GM12878 (cell line): ENCODE measurements around the gene ATF6. TPM values are rescaled to one million over a fixed set of nuclear protein-coding genes. Genes with fewer than 3 reads are reported as not detected.

Experiments used
- ATAC-seq: fragments of 200-7000 bp; cut with Tn5 transposase; 3 replicates; pipeline ENCODE4 v1.9.1; 2020; ENCODE audit warnings: mild to moderate bottlenecking, moderate library complexity
- BruUV-seq: library from RNA; stranded (reverse); fragments of 400-500 nt; replicated peaks from 2 replicates; lab custom pipeline; 2021; lab: Mats Ljungman, UMichigan
- CTCF ChIA-PET: fragments of 300-600 bp; sonication (Branson Sonifier 250); formaldehyde crosslinking; extraction: SDS; loops from one replicate; lab custom pipeline; 2021; ENCODE audit warnings: inconsistent platforms; lab: Yijun Ruan, JAX
- POLR2A ChIA-PET: fragments of 350-600 bp; formaldehyde crosslinking; extraction: SDS; loops from one replicate; lab custom pipeline; 2021; ENCODE audit warnings: inconsistent platforms; lab: Charles Lee
- RAD21 ChIA-PET: fragments of 300-600 bp; sonication (Branson Sonifier 250); formaldehyde crosslinking; loops from one replicate; lab custom pipeline; 2023; ENCODE audit warnings: antibody characterized with exemption; ENCODE audit not compliant: unreplicated experiment; lab: Charles Lee
- SMC1A ChIA-PET: fragments of 300-600 bp; sonication (Branson Sonifier 250); formaldehyde crosslinking; loops from one replicate; lab custom pipeline; 2023; ENCODE audit not compliant: unreplicated experiment, uncharacterized antibody; lab: Charles Lee
- DNase-seq: peaks from one replicate; pipeline ENCODE4 v3.0.0-alpha.2; 2011; ENCODE audit warnings: low read depth, low spot score
- FAIRE-seq: peaks from 3 replicates; lab custom pipeline; 2011; peaks lifted over from hg19 to GRCh38; lab: Jason Lieb, UNC
- H2AFZ ChIP-seq: 2 replicates; pipeline ENCODE4 v1.6.0; 2011; ENCODE audit warnings: low read depth, low read length, control low read depth; ENCODE audit not compliant: control insufficient read depth
- H3K27ac ChIP-seq: 2 replicates; pipeline ENCODE4 v1.5.1; 2011; ENCODE audit warnings: control low read depth; ENCODE audit not compliant: control insufficient read depth, insufficient read depth
- H3K27me3 ChIP-seq, 2 experiments: replicated peaks in 1 of 2; 2 replicates each; pipeline versions ENCODE4 v1.6.0 to v1.6.1; 2011; ENCODE audit warnings: low read length in 1 of 2; ENCODE audit not compliant: control insufficient read depth in 2 of 2, insufficient read depth in 2 of 2
- H3K36me3 ChIP-seq, 2 experiments: 2 replicates each; pipeline ENCODE4 v1.5.1; 2011; ENCODE audit warnings: low read length in 1 of 2; ENCODE audit not compliant: control insufficient read depth in 2 of 2, insufficient read depth in 2 of 2
- H3K4me1 ChIP-seq: 2 replicates; pipeline ENCODE4 v1.6.1; 2011; ENCODE audit warnings: mild to moderate bottlenecking, low read length, moderate library complexity, mixed read lengths; ENCODE audit not compliant: control insufficient read depth, insufficient read depth
- H3K4me2 ChIP-seq: 2 replicates; pipeline ENCODE4 v1.6.0; 2011; ENCODE audit warnings: control low read depth; ENCODE audit not compliant: control insufficient read depth, insufficient read depth
- H3K4me3 ChIP-seq: fragments of 200-600 bp; sonication (generic); 2 replicates; pipeline ENCODE4 v1.5.1; 2016
- H3K79me2 ChIP-seq: 2 replicates; pipeline ENCODE4 v1.6.0; 2011; ENCODE audit warnings: low read length; ENCODE audit not compliant: control insufficient read depth, insufficient read depth
- H3K9ac ChIP-seq: 2 replicates; pipeline ENCODE4 v1.8.0; 2011; ENCODE audit warnings: low read length, control low read depth, mixed read lengths; ENCODE audit not compliant: control insufficient read depth, insufficient read depth
- H3K9me3 ChIP-seq: replicated peaks from 3 replicates; pipeline ENCODE4 v1.5.1; 2011; ENCODE audit warnings: mild to moderate bottlenecking, low read length; ENCODE audit not compliant: control insufficient read depth, insufficient read depth
- H4K20me1 ChIP-seq: 2 replicates; pipeline ENCODE4 v1.6.0; 2011; ENCODE audit not compliant: control insufficient read depth, insufficient read depth
- ASH2L ChIP-seq: fragments of 300-600, 200-600 bp; sonication (generic); IDR thresholded peaks from 2 replicates; pipeline ENCODE4 v1.6.1; 2017; ENCODE audit warnings: low read depth, mild to moderate bottlenecking, borderline replicate concordance
- BCL11A ChIP-seq: IDR thresholded peaks from 2 replicates; pipeline ENCODE4 v1.6.1; 2011; ENCODE audit warnings: low read depth, low read length
- BMI1 ChIP-seq: fragments of 450-650 bp; IDR thresholded peaks from 2 replicates; pipeline ENCODE4 v1.6.1; 2016; ENCODE audit warnings: mild to moderate bottlenecking, moderate library complexity, borderline replicate concordance
- CBFB ChIP-seq: IDR thresholded peaks from 2 replicates; pipeline ENCODE4 v1.6.1; 2016; ENCODE audit warnings: antibody characterized with exemption, low read depth
- CHD2 ChIP-seq: IDR thresholded peaks from 2 replicates; pipeline ENCODE4 v1.6.1; 2011; ENCODE audit warnings: low read depth, low read length, improper control_type of control experiment, borderline replicate concordance
- CHD4 ChIP-seq: fragments of 200-600 bp; sonication (generic); IDR thresholded peaks from 2 replicates; pipeline ENCODE4 v1.6.1; 2016; ENCODE audit warnings: mild to moderate bottlenecking
- FOXK2 ChIP-seq: fragments of 450-650 bp; IDR thresholded peaks from 2 replicates; pipeline ENCODE4 v1.6.1; 2017; ENCODE audit warnings: mild to moderate bottlenecking, moderate library complexity
- GABPA ChIP-seq: IDR thresholded peaks from 2 replicates; pipeline ENCODE4 v1.6.1; 2014; ENCODE audit warnings: antibody characterized with exemption, low read depth, mild to moderate bottlenecking, inconsistent platforms
- HCFC1 ChIP-seq: fragments of 150-350 bp; IDR thresholded peaks from 2 replicates; pipeline ENCODE4 v1.6.1; 2014; ENCODE audit warnings: low read length
- NR2F1 ChIP-seq: fragments of 450-650 bp; conservative IDR thresholded peaks from 2 replicates; pipeline ENCODE4 v1.6.1; 2017; ENCODE audit warnings: mild to moderate bottlenecking
- POLR2A ChIP-seq: IDR thresholded peaks from 2 replicates; pipeline ENCODE4 v1.6.1; 2011; ENCODE audit warnings: low read depth, mild to moderate bottlenecking, low read length
- POLR2AphosphoS2 ChIP-seq: IDR thresholded peaks from 2 replicates; pipeline ENCODE4 v1.6.1; 2011; ENCODE audit warnings: low read depth, mild to moderate bottlenecking, low read length, improper control_type of control experiment, moderate library complexity
- RAD51 ChIP-seq: fragments of 450-650 bp; IDR thresholded peaks from 2 replicates; pipeline ENCODE4 v1.6.1; 2016; ENCODE audit warnings: moderate library complexity, mild to moderate bottlenecking, inconsistent platforms
- SMAD5 ChIP-seq: IDR thresholded peaks from 2 replicates; pipeline ENCODE4 v1.6.1; 2016; ENCODE audit warnings: antibody characterized with exemption, low read depth
- SREBF2 ChIP-seq: IDR thresholded peaks from 2 replicates; pipeline ENCODE4 v1.6.1; 2012; ENCODE audit warnings: mild to moderate bottlenecking, low read length
- SUPT20H ChIP-seq: IDR thresholded peaks from 2 replicates; pipeline ENCODE4 v1.6.1; 2011; ENCODE audit warnings: low read depth, mild to moderate bottlenecking, low read length, moderate library complexity, borderline replicate concordance; ENCODE audit not compliant: control insufficient read depth
- TCF3 ChIP-seq: IDR thresholded peaks from 2 replicates; pipeline ENCODE4 v1.6.1; 2012; ENCODE audit warnings: low read depth, mild to moderate bottlenecking, low read length, borderline replicate concordance; ENCODE audit not compliant: insufficient read depth
- YY1 ChIP-seq: IDR thresholded peaks from 2 replicates; pipeline ENCODE4 v1.6.1; 2011; ENCODE audit warnings: low read depth, mild to moderate bottlenecking, low read length
- ZNF217 ChIP-seq: fragments of 450-650 bp; IDR thresholded peaks from 2 replicates; pipeline ENCODE4 v1.6.1; 2017; ENCODE audit warnings: antibody characterized with exemption, mild to moderate bottlenecking
- ZNF24 ChIP-seq: fragments of 450-650 bp; IDR thresholded peaks from 2 replicates; pipeline ENCODE4 v1.6.1; 2017; ENCODE audit warnings: antibody characterized with exemption, mild to moderate bottlenecking
- in situ Hi-C: fragments of 300-500 bp; cut with MboI; formaldehyde crosslinking; loops from 9 replicates; pipeline ENCODE4 v1.14.3; 2018; ENCODE audit warnings: mixed read lengths
- intact Hi-C: fragments of 100-400 bp; cut with micrococcal nuclease; formaldehyde crosslinking; loops from one replicate; pipeline ENCODE4 v1.14.2; 2022; ENCODE audit not compliant: unreplicated experiment
- polyA plus RNA-seq, 11 experiments: library from polyadenylated mRNA; depleted of rRNA in 4 of 11; unstranded in 6 of 11; stranded (reverse) in 5 of 11; fragments of >200 nt; fragmentation: Nextera tagmentation in 4 of 11; fragmentation: Illumina TruSeq in 1 of 11; extraction: Ambion mirVana in 4 of 11; extraction: Trizol in 1 of 11; gene quantifications; 1 replicate in 1 of 11; 2 replicates in 10 of 11; pipeline versions ENCODE4 v1.2.1 to v1.2.3, GENCODE V29; 2011 to 2016; ENCODE audit warnings: inconsistent platforms in 2 of 11, missing spikeins in 2 of 11, low read depth in 1 of 11
- total RNA-seq, 4 experiments: library from RNA; depleted of rRNA in 3 of 4; stranded (reverse); fragments of >200 nt in 3 of 4; fragmentation: Illumina TruSeq in 1 of 4; extraction: Trizol in 1 of 4; gene quantifications; 2 replicates each; pipeline versions ENCODE4 v1.2.1 to v1.2.3, GENCODE V29; 2013 to 2021
- TF ChIP-seq, protein P1 (sequence below): fragments of 450-650 bp; IDR thresholded peaks from 2 replicates; pipeline ENCODE4 v1.6.1; 2018; ENCODE audit warnings: borderline replicate concordance, mild to moderate bottlenecking; ENCODE audit not compliant: partially characterized antibody
- TF ChIP-seq, protein P2 (sequence below): fragments of 450-650 bp; IDR thresholded peaks from 2 replicates; pipeline ENCODE4 v1.6.1; 2017; ENCODE audit warnings: mild to moderate bottlenecking

The ATF6 gene
- total and polyA plus RNA-seq, 10 of the 15 experiments (the other 5 are each of a cell fraction or from before 2014, with no cell fraction given) = 7.8 to 24.3 (median 14.7) TPM

DNA sequence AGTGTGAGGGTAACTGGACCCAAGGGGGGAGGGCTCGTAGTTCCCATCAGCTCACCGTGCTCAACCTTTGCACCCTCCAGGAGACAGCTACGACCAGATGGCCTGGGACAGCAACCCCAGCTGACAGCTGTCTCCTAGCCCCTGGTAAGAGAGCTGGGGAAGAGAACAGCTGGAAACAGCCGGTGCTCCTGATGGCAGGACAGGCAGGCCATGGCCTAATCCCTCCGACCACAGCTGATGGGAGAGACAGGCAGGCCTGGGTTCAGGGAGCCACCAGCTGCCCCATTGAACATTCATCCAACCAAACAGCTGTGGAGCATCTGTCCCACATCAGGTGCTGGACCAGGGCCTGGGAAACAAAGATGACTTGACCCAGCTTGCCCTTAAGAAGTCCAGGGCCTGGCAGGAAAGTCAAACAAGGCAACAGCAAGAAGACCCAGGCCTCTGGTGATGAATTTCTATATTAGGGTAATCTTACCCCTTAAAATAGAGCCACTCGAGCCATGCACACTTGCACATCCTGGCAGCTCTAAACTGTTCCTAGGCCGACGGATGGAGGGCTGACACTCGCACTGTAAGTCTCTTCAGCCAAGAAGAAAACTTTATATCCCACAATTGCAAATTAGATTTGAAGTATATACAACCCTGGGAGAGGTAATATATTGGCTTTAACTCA lies 245.4 kb downstream of the ATF6 start (continued):
- TF ChIP-seq, protein P1, sequence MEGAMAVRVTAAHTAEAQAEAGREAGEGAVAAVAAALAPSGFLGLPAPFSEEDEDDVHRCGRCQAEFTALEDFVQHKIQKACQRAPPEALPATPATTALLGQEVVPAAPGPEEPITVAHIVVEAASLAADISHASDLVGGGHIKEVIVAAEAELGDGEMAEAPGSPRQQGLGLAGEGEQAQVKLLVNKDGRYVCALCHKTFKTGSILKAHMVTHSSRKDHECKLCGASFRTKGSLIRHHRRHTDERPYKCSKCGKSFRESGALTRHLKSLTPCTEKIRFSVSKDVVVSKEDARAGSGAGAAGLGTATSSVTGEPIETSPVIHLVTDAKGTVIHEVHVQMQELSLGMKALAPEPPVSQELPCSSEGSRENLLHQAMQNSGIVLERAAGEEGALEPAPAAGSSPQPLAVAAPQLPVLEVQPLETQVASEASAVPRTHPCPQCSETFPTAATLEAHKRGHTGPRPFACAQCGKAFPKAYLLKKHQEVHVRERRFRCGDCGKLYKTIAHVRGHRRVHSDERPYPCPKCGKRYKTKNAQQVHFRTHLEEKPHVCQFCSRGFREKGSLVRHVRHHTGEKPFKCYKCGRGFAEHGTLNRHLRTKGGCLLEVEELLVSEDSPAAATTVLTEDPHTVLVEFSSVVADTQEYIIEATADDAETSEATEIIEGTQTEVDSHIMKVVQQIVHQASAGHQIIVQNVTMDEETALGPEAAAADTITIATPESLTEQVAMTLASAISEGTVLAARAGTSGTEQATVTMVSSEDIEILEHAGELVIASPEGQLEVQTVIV = no peak
- TF ChIP-seq ZNF217 (no peak), ASH2L (no peak), POLR2A (no peak), ZNF24 (no peak), NR2F1 (no peak), SUPT20H (no peak), HCFC1 (no peak), CHD2 (no peak), FOXK2 (no peak), BMI1 (no peak), TCF3 (no peak)

DNA sequence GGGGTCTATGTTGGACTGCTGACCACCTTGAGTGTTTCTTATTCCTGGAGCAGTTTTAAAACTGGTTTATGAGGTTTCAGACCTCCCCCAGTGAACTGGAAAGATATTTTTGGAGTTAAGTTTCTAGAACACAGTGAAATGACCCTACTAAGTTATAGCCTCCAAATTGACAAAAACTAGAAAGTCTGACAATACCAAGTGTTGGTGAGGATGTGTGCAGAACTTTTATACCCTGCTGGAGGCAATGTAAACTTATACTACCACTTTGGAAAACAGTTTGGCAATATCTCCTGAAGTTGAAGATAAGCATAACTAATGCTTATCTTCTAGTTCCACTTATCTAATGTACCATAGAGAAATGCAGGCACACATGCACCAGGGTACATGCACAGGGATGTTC lies 247.2 kb downstream of the ATF6 start:
- Histone ChIP-seq H3K4me1 (no peaks in the 10 kb centered on the region), H4K20me1 (no peaks in the 10 kb centered on the region), H3K4me3 (no peak overlapping the region), H3K9me3 (peaks cover 4% of the 10 kb centered on the region; the same call in 2 of the 3 replicates), H3K27me3 (0 out of 4 replicates have a peak, but pooled peaks cover 0 to 4% of the 10 kb centered on the region in 2 experiments), H2AFZ (no peak overlapping the region), H3K36me3 (no peaks in the 10 kb centered on the region), H3K79me2 (no peaks in the 10 kb centered on the region), H3K9ac (no peak overlapping the region), H3K27ac (no peak overlapping the region), H3K4me2 (no peak overlapping the region)
- SMC1A ChIA-PET = no interaction called here
- POLR2A ChIA-PET = no interaction called here
- ATAC-seq = no peak
- no TSS peak for BruUV-seq
- intact Hi-C loops = no loop called here
- no peak for DNase-seq
- no peak for FAIRE-seq
- in situ Hi-C loops = no loop called here
- CTCF ChIA-PET = no interaction called here
- RAD21 ChIA-PET = no interaction called here
- no peak for TF ChIP-seq GABPA
- TF ChIP-seq CBFB = no peak
- no peak for TF ChIP-seq BCL11A
- no peak for TF ChIP-seq POLR2AphosphoS2
- no peak for TF ChIP-seq SMAD5
- no peak for TF ChIP-seq RAD51
- TF ChIP-seq CHD4 = no peak
- no peak for TF ChIP-seq YY1
- TF ChIP-seq, protein P2, sequence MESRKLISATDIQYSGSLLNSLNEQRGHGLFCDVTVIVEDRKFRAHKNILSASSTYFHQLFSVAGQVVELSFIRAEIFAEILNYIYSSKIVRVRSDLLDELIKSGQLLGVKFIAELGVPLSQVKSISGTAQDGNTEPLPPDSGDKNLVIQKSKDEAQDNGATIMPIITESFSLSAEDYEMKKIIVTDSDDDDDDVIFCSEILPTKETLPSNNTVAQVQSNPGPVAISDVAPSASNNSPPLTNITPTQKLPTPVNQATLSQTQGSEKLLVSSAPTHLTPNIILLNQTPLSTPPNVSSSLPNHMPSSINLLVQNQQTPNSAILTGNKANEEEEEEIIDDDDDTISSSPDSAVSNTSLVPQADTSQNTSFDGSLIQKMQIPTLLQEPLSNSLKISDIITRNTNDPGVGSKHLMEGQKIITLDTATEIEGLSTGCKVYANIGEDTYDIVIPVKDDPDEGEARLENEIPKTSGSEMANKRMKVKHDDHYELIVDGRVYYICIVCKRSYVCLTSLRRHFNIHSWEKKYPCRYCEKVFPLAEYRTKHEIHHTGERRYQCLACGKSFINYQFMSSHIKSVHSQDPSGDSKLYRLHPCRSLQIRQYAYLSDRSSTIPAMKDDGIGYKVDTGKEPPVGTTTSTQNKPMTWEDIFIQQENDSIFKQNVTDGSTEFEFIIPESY = no peak
- no peak for TF ChIP-seq SREBF2
